ENCODE measurements around the gene BTBD9.

- TF ChIP-seq CTCF (IDR thresholded peaks at IDR 0.05) (no peak), EZH2 (IDR thresholded peaks at IDR 0.05; ENCODE audit: borderline replicate concordance, insufficient read depth, low read depth, low read length, poor library complexity, severe bottlenecking) (no peak)
Observed at GRCh38 chr6:38676974-38677544, 37.3 kb upstream of the BTBD9 start.

Data from B cell (primary cell).